HT-29 (cell line): Measurements from ENCODE around the gene ITPKB. TPM values are rescaled to one million over a fixed set of nuclear protein-coding genes. Genes with fewer than 3 reads are reported as not detected.
"Not testable (repeated sequence)": the region's sequence is repeated elsewhere in the genome, so short reads cannot be mapped to it uniquely, and the experiment has no call there.

Experiments
- DNase-seq: peaks from one replicate; pipeline ENCODE4 v3.0.0-alpha.2; 2015; ENCODE audit warnings: low spot score
- total RNA-seq: library from RNA; depleted of rRNA; stranded (reverse); fragments of >200 nt; shearing (Covaris generic); gene quantifications from 2 replicates; pipeline ENCODE4 v1.2.3, GENCODE V29; 2014

The ITPKB gene
- total RNA-seq, 1 experiment from 2014 or later = 2.9 TPM

- DNase-seq = no peak
These were observed 135.1 kb downstream of the ITPKB start for GRCh38 chr1:226603858-226604559.

GRCh38 chr1:226603022-226603857, 135.8 kb downstream of the ITPKB start:
- no peak for DNase-seq

- DNase-seq = no peak
These were observed 136.7 kb downstream of the ITPKB start for GRCh38 chr1:226602186-226603021.

- DNase-seq = no peak
These were observed 137.6 kb downstream of the ITPKB start for GRCh38 chr1:226601456-226601855.

- no peak for DNase-seq
These were observed 138.8 kb downstream of the ITPKB start for GRCh38 chr1:226600254-226600653.

- DNase-seq = no peak
These were observed 139.3 kb downstream of the ITPKB start for GRCh38 chr1:226599636-226600238.

GRCh38 chr1:226598955-226599354, 140.1 kb downstream of the ITPKB start:
- not testable (repeated sequence) for DNase-seq

- no peak for DNase-seq
These were observed 140.6 kb downstream of the ITPKB start for GRCh38 chr1:226598455-226598849.

GRCh38 chr1:226597616-226598454, 141.2 kb downstream of the ITPKB start:
- DNase-seq = no peak

GRCh38 chr1:226596531-226597165, 142.4 kb downstream of the ITPKB start:
- no peak for DNase-seq

GRCh38 chr1:226593541-226593940, 145.5 kb downstream of the ITPKB start:
- no peak for DNase-seq

GRCh38 chr1:226590614-226591013, 148.5 kb downstream of the ITPKB start:
- no peak for DNase-seq

GRCh38 chr1:226589008-226589733, 149.9 kb downstream of the ITPKB start:
- no peak for DNase-seq

- no peak for DNase-seq
These were observed 150.6 kb downstream of the ITPKB start for GRCh38 chr1:226588484-226588883.

GRCh38 chr1:226586650-226587422, 152.2 kb downstream of the ITPKB start:
- no peak for DNase-seq

GRCh38 chr1:226586116-226586515, 153.0 kb downstream of the ITPKB start:
- no peak for DNase-seq

GRCh38 chr1:226584164-226584563, 154.9 kb downstream of the ITPKB start:
- no peak for DNase-seq

GRCh38 chr1:226582966-226583365, 156.1 kb downstream of the ITPKB start:
- DNase-seq = no peak
